PC-9 (cell line): ENCODE results near the gene MYO10.

Experiments
- CTCF ChIP-seq: fragments of 200-600 bp; sonication (generic); conservative IDR thresholded peaks from 2 replicates; pipeline ENCODE4 v1.6.1; 2017; ENCODE audit warnings: mixed run types, antibody characterized with exemption, mild to moderate bottlenecking, moderate library complexity
- EZH2 ChIP-seq: fragments of 200-600 bp; sonication (generic); IDR thresholded peaks from 2 replicates; pipeline ENCODE4 v1.8.0; 2017; ENCODE audit warnings: antibody characterized with exemption, low read depth

GRCh38 chr5:16884595-16884994 lies 51.5 kb downstream of the MYO10 start:
- TF ChIP-seq CTCF (no peak), EZH2 (no peak)
